Left kidney (tissue), 2 donors: ENCODE measurements around the gene NPHP1. TPM values are rescaled to one million over a fixed set of nuclear protein-coding genes. Genes with fewer than 3 reads are reported as not detected.
"Not testable (repeated sequence)": the region's sequence is repeated elsewhere in the genome, so short reads cannot be mapped to it uniquely, and the experiment has no call there.

Experiments used
- DNase-seq: peaks from one replicate; pipeline ENCODE4 v3.0.0-alpha.2; 2013
- polyA plus RNA-seq: library from polyadenylated mRNA; unstranded; fragments of 120-200 nt; gene quantifications from one replicate; pipeline ENCODE4 v1.2.1, GENCODE V29; 2013; ENCODE audit not compliant: insufficient read length

Gene NPHP1
- polyA plus RNA-seq, 1 donor: 22.9 TPM

- DNase-seq: no peak
Observed at GRCh38 chr2:110104025-110104771, 100.6 kb downstream of the NPHP1 start.

GRCh38 chr2:110103061-110103961, 101.5 kb downstream of the NPHP1 start:
- DNase-seq: no peak

GRCh38 chr2:110101901-110102803, 102.7 kb downstream of the NPHP1 start:
- no peak for DNase-seq

- peak; percentile 68 for DNase-seq
Observed at GRCh38 chr2:110101280-110101844, 103.5 kb downstream of the NPHP1 start.

- DNase-seq: not testable (repeated sequence)
Observed at GRCh38 chr2:110100880-110101279, 103.9 kb downstream of the NPHP1 start.

GRCh38 chr2:110100480-110100879, 104.3 kb downstream of the NPHP1 start:
- DNase-seq: no peak

- no peak for DNase-seq
Observed at GRCh38 chr2:110099471-110100225, 105.2 kb downstream of the NPHP1 start.

GRCh38 chr2:110099038-110099425, 105.8 kb downstream of the NPHP1 start:
- DNase-seq: no peak

GRCh38 chr2:110097506-110098220, 107.2 kb downstream of the NPHP1 start:
- DNase-seq: no peak

- DNase-seq: no peak
Observed at GRCh38 chr2:110095994-110096633, 108.7 kb downstream of the NPHP1 start.

GRCh38 chr2:110094884-110095534, 109.8 kb downstream of the NPHP1 start:
- DNase-seq: not testable (repeated sequence)

- not testable (repeated sequence) for DNase-seq
Observed at GRCh38 chr2:110093924-110094323, 110.9 kb downstream of the NPHP1 start.

- DNase-seq: not testable (repeated sequence)
Observed at GRCh38 chr2:110090164-110090563, 114.6 kb downstream of the NPHP1 start.

GRCh38 chr2:110083757-110084156, 121.1 kb downstream of the NPHP1 start:
- not testable (repeated sequence) for DNase-seq

GRCh38 chr2:110083162-110083561, 121.7 kb downstream of the NPHP1 start:
- not testable (repeated sequence) for DNase-seq

- DNase-seq: not testable (repeated sequence)
Observed at GRCh38 chr2:110078104-110078503, 126.7 kb downstream of the NPHP1 start.

- DNase-seq: not testable (repeated sequence)
Observed at GRCh38 chr2:110075896-110076295, 128.9 kb downstream of the NPHP1 start.
